NAMALWA (cell line): ENCODE data around the gene KIAA1191.
"Not testable (repeated sequence)": the region's sequence is repeated elsewhere in the genome, so short reads cannot be mapped to it uniquely, and the experiment has no call there.

Experiments used
- DNase-seq: peaks from one replicate; pipeline ENCODE4 v3.0.0-alpha.2; 2015; ENCODE audit warnings: low spot score

Gene KIAA1191

DNA sequence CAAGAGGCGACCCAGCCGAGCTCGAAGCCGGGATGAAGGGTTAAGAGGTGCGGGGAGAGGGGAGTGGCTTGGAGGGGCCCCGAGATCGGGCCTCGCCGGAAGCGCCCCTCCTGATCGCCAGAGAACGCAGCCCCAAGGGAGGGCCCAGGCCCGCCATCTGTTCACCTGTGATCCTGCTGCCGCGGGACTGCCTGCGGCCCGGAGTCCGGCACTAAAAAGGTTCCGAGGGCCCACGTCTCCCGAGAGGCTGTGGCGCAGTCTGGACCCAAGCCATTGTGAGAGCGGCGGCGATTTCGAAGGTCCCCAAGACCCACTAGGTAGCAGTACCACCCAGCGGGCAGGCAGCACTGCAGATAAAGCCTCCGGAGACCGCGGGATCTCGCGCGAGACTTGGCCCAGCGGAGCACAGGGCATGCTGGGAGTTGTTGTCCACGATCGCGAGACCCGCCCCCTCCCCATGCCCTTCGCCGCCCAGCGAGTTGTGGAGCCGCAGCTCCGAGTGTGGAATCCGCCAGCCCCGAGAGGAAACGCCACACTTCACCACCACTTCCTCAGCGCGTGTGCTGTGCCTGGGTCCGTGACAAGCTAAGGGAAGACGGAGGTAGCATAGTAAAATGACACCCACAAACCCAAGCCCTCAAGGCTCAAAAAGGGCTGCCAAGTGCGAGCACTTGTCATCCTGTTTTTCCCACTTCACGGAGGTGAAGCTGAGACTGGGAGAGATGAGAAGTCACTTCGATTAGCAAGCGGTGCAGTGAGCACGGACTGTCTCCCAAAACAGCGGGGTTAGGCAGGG, at the start of gene KIAA1191:
TSS of gene KIAA1191 (minus strand) at position 328 of the 796 bp plus-strand sequence. CDS start 2,256 bp downstream, outside the sequence.
- DNase-seq: peak; percentile 95

- peak; percentile 1 for DNase-seq
Observed at GRCh38 chr5:176410486-176411180, 49.1 kb upstream of the KIAA1191 start.

GRCh38 chr5:176409765-176410164, 48.2 kb upstream of the KIAA1191 start:
- no peak for DNase-seq

DNA sequence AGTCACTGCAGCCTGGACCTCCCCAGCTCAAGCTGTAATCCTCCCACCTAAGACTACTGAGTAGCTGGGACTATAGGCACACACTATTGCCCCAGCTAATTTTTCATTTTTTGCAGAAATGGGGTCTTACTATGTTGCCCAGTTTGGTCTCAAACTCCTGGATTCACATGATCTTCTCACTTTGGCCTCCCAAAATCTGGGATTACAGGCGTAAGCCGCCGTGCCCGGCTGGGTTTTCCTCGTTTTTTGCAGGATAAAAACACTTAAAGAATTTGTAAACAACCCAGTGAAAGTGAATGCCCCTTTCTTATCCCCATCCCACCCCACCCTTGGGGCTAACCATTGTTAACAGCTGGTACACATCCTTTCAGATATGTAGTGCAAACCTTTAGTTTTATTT, 47.0 kb upstream of the KIAA1191 start:
- DNase-seq: no peak

DNA sequence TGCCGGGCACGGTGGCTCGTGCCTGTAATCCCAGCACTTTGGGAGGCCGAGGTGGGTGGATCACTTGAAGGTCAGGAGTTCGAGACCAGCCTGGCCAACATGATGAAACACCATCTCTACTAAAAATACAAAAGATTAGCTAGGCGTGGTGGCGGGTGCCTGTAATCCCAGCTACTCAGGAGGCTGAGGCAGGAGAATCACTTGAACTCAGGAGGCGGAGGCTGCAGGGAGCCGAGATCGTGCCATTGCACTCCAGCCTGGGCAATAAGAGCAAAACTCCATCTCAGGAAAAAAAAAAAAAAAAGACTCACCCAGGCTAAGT, 46.6 kb upstream of the KIAA1191 start:
- DNase-seq: not testable (repeated sequence)

DNA sequence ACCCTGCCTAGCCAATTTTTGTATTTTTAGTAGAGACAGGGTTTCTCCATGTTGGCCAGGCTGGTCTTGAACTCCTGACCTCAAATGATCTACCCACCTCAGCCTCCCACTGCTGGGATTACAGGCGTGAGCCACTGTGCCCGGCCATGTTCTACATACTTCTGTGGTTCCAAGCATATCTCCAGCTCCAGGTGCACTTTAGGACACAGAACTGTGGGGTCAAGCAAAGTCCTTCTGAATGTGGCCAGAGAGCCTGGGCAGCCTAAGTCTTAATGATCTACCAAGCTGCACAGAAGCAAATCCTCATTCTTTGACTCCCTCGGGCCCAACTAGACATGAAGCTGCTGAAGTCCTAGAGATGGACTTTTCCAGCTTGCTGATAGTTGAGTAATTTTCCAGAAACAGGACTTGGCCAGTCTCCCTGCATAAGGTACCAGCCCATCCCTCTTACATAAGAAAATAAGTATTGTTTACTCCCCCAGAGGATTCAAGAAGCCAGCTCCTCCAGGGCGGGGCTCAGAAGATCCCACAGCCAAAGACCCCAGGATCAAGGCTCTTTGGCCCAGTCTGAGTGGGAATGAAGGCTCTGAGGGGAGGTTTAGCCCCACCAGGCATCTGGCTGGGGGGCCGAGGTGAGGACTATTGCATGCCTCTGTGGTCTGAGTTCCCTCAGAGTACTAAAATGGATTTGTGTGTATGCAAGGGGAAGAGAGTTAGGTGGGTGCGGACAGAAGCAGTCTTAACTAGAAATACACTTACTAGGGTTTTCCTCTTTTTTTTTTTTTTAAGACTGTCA, 46.1 kb upstream of the KIAA1191 start:
- no peak for DNase-seq

GRCh38 chr5:176406436-176407052, 45.0 kb upstream of the KIAA1191 start:
- peak; percentile 5 for DNase-seq

- DNase-seq: no peak
Observed at GRCh38 chr5:176405656-176406435, 44.3 kb upstream of the KIAA1191 start.

- DNase-seq: no peak
Observed at GRCh38 chr5:176401281-176402205, 40.0 kb upstream of the KIAA1191 start.

GRCh38 chr5:176400382-176401156, 39.0 kb upstream of the KIAA1191 start:
- no peak for DNase-seq

DNA sequence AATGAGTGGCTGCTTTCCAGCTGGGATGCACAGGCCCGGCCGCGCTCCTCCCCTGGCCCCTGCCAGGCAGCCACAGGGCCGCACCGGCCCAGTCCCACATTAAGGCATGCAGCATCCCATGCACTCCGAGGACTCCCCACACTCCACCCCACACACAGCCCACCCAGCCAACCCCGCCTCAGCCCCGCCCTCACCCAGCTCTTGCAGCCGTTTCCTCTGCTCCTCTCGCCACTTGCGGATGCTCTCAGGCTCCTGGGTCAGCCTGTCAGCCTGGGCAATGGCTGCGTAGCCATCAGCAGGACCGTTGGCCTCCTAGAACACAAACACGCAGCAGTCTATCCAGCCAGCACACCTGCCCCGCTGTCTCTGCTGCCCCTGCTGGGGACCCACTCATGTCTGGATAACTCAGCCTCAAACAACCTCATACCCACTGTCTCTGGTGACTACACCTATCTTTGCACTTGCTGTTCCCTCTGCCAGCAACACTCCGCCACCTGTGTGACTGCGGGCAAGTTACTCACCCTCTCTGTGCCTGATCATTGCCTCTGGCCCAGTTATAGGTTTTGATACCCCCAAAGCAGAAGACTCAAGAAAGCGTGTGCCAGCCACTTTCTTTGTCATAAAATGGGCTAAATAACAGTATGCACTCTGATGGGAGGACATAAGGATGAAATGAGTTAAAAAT, 36.3 kb upstream of the KIAA1191 start:
- no peak for DNase-seq

GRCh38 chr5:176396330-176396729, 34.8 kb upstream of the KIAA1191 start:
- no peak for DNase-seq

DNA sequence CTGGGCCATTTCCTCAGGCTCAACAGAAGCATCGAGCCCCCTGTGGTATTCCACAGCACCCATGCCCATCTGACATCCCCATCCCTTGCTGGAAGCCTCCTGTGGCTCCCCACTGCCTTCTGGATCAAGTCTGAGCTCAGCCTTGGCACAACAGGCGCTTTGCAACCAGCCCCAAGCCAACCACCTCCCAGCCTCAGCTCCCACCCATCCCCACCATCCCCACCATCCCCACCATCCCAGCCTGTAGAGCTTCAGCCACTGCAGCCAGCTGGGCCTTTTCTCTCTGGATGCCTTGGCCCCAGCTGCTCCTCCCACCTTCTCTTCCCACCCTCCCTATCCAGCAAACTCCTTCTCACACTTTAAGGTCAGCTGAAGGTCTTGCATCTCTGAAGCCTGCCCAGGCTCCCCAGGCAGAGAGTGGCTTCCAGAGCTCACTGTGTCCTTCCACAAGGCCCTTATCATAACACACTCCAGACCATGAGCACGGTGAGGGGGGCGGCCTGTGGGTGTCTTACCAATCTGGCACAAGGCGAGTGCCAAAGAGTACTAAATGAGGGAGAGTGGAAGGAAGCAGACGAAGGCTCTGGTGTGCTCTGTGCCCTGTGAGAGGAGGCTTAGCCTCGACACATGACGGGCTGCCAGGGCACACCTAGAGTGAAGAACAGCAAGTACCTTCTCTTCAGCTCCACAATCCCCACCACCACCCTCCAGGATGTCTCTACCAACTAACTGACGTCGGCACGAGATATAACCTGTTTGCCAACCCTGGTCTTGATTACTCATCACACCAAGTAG, 33.5 kb upstream of the KIAA1191 start:
- no peak for DNase-seq

GRCh38 chr5:176394096-176394495, 32.5 kb upstream of the KIAA1191 start:
- no peak for DNase-seq

- no peak for DNase-seq
Observed at GRCh38 chr5:176392526-176392925, 31.0 kb upstream of the KIAA1191 start.

- DNase-seq: no peak
Observed at GRCh38 chr5:176391999-176392398, 30.4 kb upstream of the KIAA1191 start.

- DNase-seq: no peak
Observed at GRCh38 chr5:176391479-176391878, 29.9 kb upstream of the KIAA1191 start.
